ENCODE data around the gene UCK1. TPM values are rescaled to one million over a fixed set of nuclear protein-coding genes. Genes with fewer than 3 reads are reported as not detected.
A peak's percentile ranks its signal among the peaks of the same experiment; 100 is the strongest.

The UCK1 gene
- total and polyA plus RNA-seq, 8 donors, result 24.2 to 33.9 (median 29.0) TPM

GRCh38 chr9:131476777-131477345, 54.2 kb downstream of the UCK1 start:
- no peaks in the 10 kb centered on the region for H3K27me3 ChIP-seq
- TF ChIP-seq CTCF (IDR thresholded peaks at IDR 0.05), result no peak
- peak in 1 of 4 donors; percentile 71 for DNase-seq
- no peak overlapping the region for H3K4me3 ChIP-seq
- H3K4me1 ChIP-seq, result no peaks in the 10 kb centered on the region
- intact Hi-C loops (cut with DNase I), result loop anchor here in 1 of 2 donors (10.0 kb wide), 1 partner anchor 132 kb away; no protein-coding TSS in a partner anchor
- peaks cover 0 to 100% of the 10 kb centered on the region in 2 donors for H3K36me3 ChIP-seq
- no peak for ATAC-seq
- H3K9me3 ChIP-seq, result no peaks in the 10 kb centered on the region
- H3K27ac ChIP-seq, result no peak overlapping the region

DNA sequence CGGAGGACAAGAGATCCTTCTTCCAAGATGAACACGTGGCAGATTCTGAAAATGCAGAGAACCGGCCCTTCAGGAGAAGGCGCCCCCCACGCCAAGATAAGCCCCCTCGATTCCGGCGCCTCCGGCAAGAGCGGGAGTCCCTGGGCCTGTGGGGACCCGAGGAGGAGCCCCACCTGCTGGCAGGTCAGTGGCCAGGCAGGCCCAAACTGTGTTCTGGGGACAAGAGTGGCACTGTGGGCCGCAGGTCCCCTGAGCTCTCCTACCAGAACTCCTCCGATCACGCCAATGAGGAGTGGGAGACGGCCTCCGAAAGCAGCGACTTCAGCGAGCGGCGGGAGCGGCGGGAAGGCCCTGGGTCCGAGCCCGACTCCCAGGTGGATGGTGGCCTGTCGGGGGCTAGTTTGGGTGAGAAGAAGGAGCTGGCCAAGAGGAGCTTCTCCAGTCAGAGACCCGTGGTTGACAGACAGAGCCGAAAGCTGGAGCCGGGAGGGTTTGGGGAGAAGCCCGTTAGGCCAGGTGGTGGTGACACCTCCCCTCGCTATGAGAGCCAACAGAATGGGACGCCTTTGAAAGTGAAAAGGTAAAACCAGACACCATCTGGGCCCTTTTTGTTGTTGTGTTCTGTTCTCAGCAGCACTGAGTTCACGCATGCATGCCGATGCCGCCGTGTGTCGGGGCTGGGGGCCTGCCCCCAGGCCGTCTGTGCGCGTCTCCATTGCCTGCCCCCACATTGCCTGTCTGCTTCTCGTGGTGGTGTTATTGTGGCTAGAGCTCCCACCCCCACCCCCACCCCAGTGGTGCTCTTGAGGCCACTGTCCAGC, 54.9 kb downstream of the UCK1 start:
- Histone ChIP-seq H3K4me1 (no peaks in the 10 kb centered on the region), H3K27ac (no peak overlapping the region), H3K4me3 (no peak overlapping the region), H3K9me3 (no peaks in the 10 kb centered on the region), H3K27me3 (no peaks in the 10 kb centered on the region), H3K36me3 (peaks cover 0 to 100% of the 10 kb centered on the region in 2 donors)
- DNase-seq, result peak in 1 of 4 donors; percentile 67
- peak; percentile 30 for ATAC-seq
- intact Hi-C loops (cut with DNase I), result loop anchor here in 1 of 2 donors (10.0 kb wide), 1 partner anchor 131 kb away; no protein-coding TSS in a partner anchor
- peak in 1 of 2 donors; percentile 20 for TF ChIP-seq CTCF (IDR thresholded peaks at IDR 0.05)

GRCh38 chr9:131475111-131475955, 55.7 kb downstream of the UCK1 start:
- H3K36me3 ChIP-seq, result peaks cover 0 to 100% of the 10 kb centered on the region in 2 donors
- DNase-seq (peak in 1 of 4 donors; percentile 75), ATAC-seq (no peak)
- no peaks in the 10 kb centered on the region for H3K27me3 ChIP-seq
- H3K9me3 ChIP-seq, result no peaks in the 10 kb centered on the region
- H3K27ac ChIP-seq, result no peak overlapping the region
- intact Hi-C loops (cut with DNase I), result loop anchor here in 1 of 2 donors (10.0 kb wide), 1 partner anchor 131 kb away; no protein-coding TSS in a partner anchor
- H3K4me3 ChIP-seq, result no peak overlapping the region
- H3K4me1 ChIP-seq, result no peaks in the 10 kb centered on the region
- TF ChIP-seq CTCF (IDR thresholded peaks at IDR 0.05), result no peak

DNA sequence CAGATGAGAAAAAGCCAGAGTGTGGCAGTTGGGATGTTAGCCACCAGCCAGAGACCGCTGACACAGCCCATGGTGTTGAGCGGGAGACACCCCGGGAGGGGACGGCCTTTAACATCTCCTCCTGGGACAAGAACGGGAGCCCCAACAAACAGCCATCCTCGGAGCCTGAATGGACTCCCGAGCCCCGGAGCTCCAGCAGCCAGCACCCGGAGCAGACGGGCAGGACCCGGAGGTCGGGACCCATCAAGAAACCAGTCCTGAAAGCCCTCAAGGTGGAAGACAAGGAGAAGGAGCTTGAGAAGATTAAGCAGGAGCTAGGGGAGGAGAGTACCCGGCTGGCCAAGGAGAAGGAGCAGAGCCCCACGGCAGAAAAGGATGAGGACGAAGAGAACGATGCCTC, 56.4 kb downstream of the UCK1 start:
- ATAC-seq, result no peak
- Histone ChIP-seq H3K4me1 (no peaks in the 10 kb centered on the region), H3K27me3 (no peaks in the 10 kb centered on the region), H3K27ac (no peak overlapping the region), H3K36me3 (peaks cover 0 to 100% of the 10 kb centered on the region in 2 donors), H3K9me3 (no peaks in the 10 kb centered on the region), H3K4me3 (no peak overlapping the region)
- DNase-seq, result peak in 1 of 4 donors; percentile 33
- intact Hi-C loops (cut with DNase I), result loop anchor here in 1 of 2 donors (10.0 kb wide), 1 partner anchor 130 kb away; no protein-coding TSS in a partner anchor
- TF ChIP-seq CTCF (IDR thresholded peaks at IDR 0.05), result no peak
